PC-3 (cell line): ENCODE measurements around the gene MAGI2. TPM values are rescaled to one million over a fixed set of nuclear protein-coding genes. Genes with fewer than 3 reads are reported as not detected.

Experiments
- ATAC-seq: fragments of 200-7000 bp; cut with Tn5 transposase; 2 replicates; pipeline ENCODE4 v1.9.1; 2020; ENCODE audit warnings: mild to moderate bottlenecking, moderate library complexity
- BruUV-seq: library from RNA; stranded (reverse); fragments of 400-500 nt; replicated peaks from 2 replicates; lab custom pipeline; 2021; lab: Mats Ljungman, UMichigan
- CTCF ChIA-PET: fragments of 300-600 bp; sonication (Branson Sonifier 250); formaldehyde crosslinking; loops from one replicate; lab custom pipeline; 2022; ENCODE audit warnings: antibody characterized with exemption; lab: Charles Lee
- POLR2A ChIA-PET: fragments of 300-600 bp; sonication (Branson Sonifier 250); formaldehyde crosslinking; loops from one replicate; lab custom pipeline; 2022; ENCODE audit warnings: antibody characterized with exemption; ENCODE audit not compliant: unreplicated experiment; lab: Charles Lee
- DNase-seq: peaks from one replicate; pipeline ENCODE4 v3.0.0-alpha.2; 2015
- H2AFZ ChIP-seq: fragments of 300-600 bp; sonication (generic); 2 replicates; pipeline ENCODE4 v1.6.0; 2016; ENCODE audit warnings: antibody characterized with exemption, low read length
- H3F3A ChIP-seq: fragments of 300-600 bp; sonication (generic); one replicate; pipeline ENCODE4 v1.6.0; 2017; ENCODE audit warnings: antibody characterized with exemption, low read length, control low read depth, mild to moderate bottlenecking; ENCODE audit not compliant: unreplicated experiment
- H3K27ac ChIP-seq: fragments of 300-600 bp; sonication (generic); 2 replicates; pipeline ENCODE4 v1.5.1; 2016; ENCODE audit warnings: mild to moderate bottlenecking, low read length
- H3K27me3 ChIP-seq: fragments of 300-600 bp; sonication (generic); 2 replicates; pipeline ENCODE4 v1.6.1; 2016; ENCODE audit warnings: low read length, mixed read lengths
- H3K36me3 ChIP-seq: fragments of 300-600 bp; sonication (generic); 2 replicates; pipeline ENCODE4 v1.6.1; 2016; ENCODE audit warnings: low read depth, mixed run types, low read length, mixed read lengths
- H3K4me1 ChIP-seq: fragments of 300-600 bp; sonication (generic); 2 replicates; pipeline ENCODE4 v1.5.1; 2016; ENCODE audit warnings: low read length; ENCODE audit not compliant: insufficient read depth
- H3K4me2 ChIP-seq: fragments of 300-600 bp; sonication (generic); 2 replicates; pipeline ENCODE4 v1.6.0; 2016; ENCODE audit warnings: low read length
- H3K4me3 ChIP-seq: fragments of 300-600 bp; sonication (generic); 2 replicates; pipeline ENCODE4 v1.5.1; 2016; ENCODE audit warnings: mild to moderate bottlenecking, low read length, mixed read lengths
- H3K79me2 ChIP-seq: fragments of 300-600 bp; sonication (generic); 2 replicates; pipeline ENCODE4 v1.6.1; 2017; ENCODE audit warnings: low read length, mixed read lengths
- H3K9ac ChIP-seq: fragments of 300-600 bp; sonication (generic); 2 replicates; pipeline ENCODE4 v1.6.0; 2016; ENCODE audit warnings: mild to moderate bottlenecking, low read length
- H3K9me2 ChIP-seq: fragments of 300-600 bp; sonication (generic); replicated peaks from 2 replicates; pipeline ENCODE4 v1.6.1; 2016; ENCODE audit warnings: mixed run types, low read length, mixed read lengths
- H3K9me3 ChIP-seq: fragments of 300-600 bp; sonication (generic); 2 replicates; pipeline ENCODE4 v1.6.1; 2016; ENCODE audit warnings: low read length, mixed read lengths
- H4K20me1 ChIP-seq: fragments of 300-600 bp; sonication (generic); 2 replicates; pipeline ENCODE4 v1.6.1; 2016; ENCODE audit warnings: low read length, mixed read lengths
- EZH2 ChIP-seq: fragments of 300-600 bp; sonication (generic); IDR thresholded peaks from one replicate; pipeline ENCODE4 v1.6.1; 2017; ENCODE audit warnings: antibody characterized with exemption, mild to moderate bottlenecking, low read length; ENCODE audit not compliant: unreplicated experiment
- EZH2phosphoT487 ChIP-seq: fragments of 300-600 bp; sonication (generic); IDR thresholded peaks from 2 replicates; pipeline ENCODE4 v1.6.1; 2018; ENCODE audit warnings: mild to moderate bottlenecking, antibody characterized with exemption, low read length, borderline replicate concordance
- intact Hi-C: fragments of 100-400 bp; cut with micrococcal nuclease; formaldehyde crosslinking; loops from 2 replicates; pipeline ENCODE4 v1.9.0; 2023
- total RNA-seq: library from RNA; depleted of rRNA; stranded (reverse); fragments of >200 nt; gene quantifications from 2 replicates; pipeline ENCODE4 v1.2.3, GENCODE V29; 2014
- TF ChIP-seq, protein P1 (sequence below): fragments of 300-600 bp; sonication (generic); conservative IDR thresholded peaks from 2 replicates; pipeline ENCODE4 v1.5.1; 2017; ENCODE audit warnings: antibody characterized with exemption, low read depth, mild to moderate bottlenecking, low read length

The MAGI2 gene
- total RNA-seq, 1 experiment from 2014 or later = not detected

- no peaks in the 10 kb centered on the region for H3K27me3 ChIP-seq
- POLR2A ChIA-PET = no interaction called here
- intact Hi-C loops = no loop called here
- H4K20me1 ChIP-seq = no peaks in the 10 kb centered on the region
- no peak for TF ChIP-seq EZH2
- no peak for TF ChIP-seq EZH2phosphoT487
- TF ChIP-seq, protein P1, sequence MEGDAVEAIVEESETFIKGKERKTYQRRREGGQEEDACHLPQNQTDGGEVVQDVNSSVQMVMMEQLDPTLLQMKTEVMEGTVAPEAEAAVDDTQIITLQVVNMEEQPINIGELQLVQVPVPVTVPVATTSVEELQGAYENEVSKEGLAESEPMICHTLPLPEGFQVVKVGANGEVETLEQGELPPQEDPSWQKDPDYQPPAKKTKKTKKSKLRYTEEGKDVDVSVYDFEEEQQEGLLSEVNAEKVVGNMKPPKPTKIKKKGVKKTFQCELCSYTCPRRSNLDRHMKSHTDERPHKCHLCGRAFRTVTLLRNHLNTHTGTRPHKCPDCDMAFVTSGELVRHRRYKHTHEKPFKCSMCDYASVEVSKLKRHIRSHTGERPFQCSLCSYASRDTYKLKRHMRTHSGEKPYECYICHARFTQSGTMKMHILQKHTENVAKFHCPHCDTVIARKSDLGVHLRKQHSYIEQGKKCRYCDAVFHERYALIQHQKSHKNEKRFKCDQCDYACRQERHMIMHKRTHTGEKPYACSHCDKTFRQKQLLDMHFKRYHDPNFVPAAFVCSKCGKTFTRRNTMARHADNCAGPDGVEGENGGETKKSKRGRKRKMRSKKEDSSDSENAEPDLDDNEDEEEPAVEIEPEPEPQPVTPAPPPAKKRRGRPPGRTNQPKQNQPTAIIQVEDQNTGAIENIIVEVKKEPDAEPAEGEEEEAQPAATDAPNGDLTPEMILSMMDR = no peak
- no peaks in the 10 kb centered on the region for H3K79me2 ChIP-seq
- H3K4me3 ChIP-seq = no peak overlapping the region
- H3K27ac ChIP-seq = no peak overlapping the region
- no peaks in the 10 kb centered on the region for H3K9me2 ChIP-seq
- CTCF ChIA-PET = no interaction called here
- BruUV-seq = no TSS peak
- H3K4me1 ChIP-seq = no peaks in the 10 kb centered on the region; the same call in 1 of the 2 replicates
- H2AFZ ChIP-seq = no peak overlapping the region
- H3F3A ChIP-seq = no peaks in the 10 kb centered on the region
- H3K36me3 ChIP-seq = no peaks in the 10 kb centered on the region
- H3K4me2 ChIP-seq = no peak overlapping the region
- H3K9me3 ChIP-seq = no peaks in the 10 kb centered on the region
- ATAC-seq = no peak
- DNase-seq = no peak
- no peak overlapping the region for H3K9ac ChIP-seq
Measured at GRCh38 chr7:79216236-79216635, 237.2 kb downstream of the MAGI2 start.

GRCh38 chr7:79212334-79212733 is 241.1 kb downstream of the MAGI2 start:
- POLR2A ChIA-PET = no interaction called here
- H3K79me2 ChIP-seq = no peaks in the 10 kb centered on the region
- H3K4me2 ChIP-seq = no peak overlapping the region
- ATAC-seq (no peak), DNase-seq (no peak)
- no peaks in the 10 kb centered on the region for H3K9me3 ChIP-seq
- H2AFZ ChIP-seq = no peak overlapping the region
- no peaks in the 10 kb centered on the region for H3K9me2 ChIP-seq
- H3F3A ChIP-seq = no peaks in the 10 kb centered on the region
- CTCF ChIA-PET = no interaction called here
- H3K36me3 ChIP-seq = no peaks in the 10 kb centered on the region
- H3K9ac ChIP-seq = no peak overlapping the region
- TF ChIP-seq, protein P1 = no peak
- no peak for TF ChIP-seq EZH2
- no peak for TF ChIP-seq EZH2phosphoT487
- intact Hi-C loops = no loop called here
- no peak overlapping the region for H3K27ac ChIP-seq
- H3K27me3 ChIP-seq = no peaks in the 10 kb centered on the region
- H3K4me3 ChIP-seq = no peak overlapping the region
- no peaks in the 10 kb centered on the region; the same call in 1 of the 2 replicates for H3K4me1 ChIP-seq
- H4K20me1 ChIP-seq = no peaks in the 10 kb centered on the region
- BruUV-seq = no TSS peak

DNA sequence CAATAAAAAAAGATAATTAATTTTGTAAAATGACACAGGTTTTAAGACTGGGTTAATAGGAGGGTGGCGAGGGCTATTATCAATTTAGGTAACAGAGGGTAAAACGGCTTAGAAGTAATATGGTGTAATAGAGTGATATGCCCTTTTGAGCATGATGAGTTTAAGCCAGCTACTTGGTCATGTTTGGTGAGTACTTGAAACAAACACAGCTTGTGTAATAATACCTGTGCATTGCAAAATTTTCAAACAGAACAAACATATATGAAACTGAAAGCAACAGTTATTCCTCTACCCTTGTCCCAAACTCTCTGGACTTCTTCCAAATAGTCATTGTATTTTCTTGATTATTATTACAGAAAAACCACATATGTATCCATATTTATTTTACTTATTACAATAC is 241.7 kb downstream of the MAGI2 start:
- H3K79me2 ChIP-seq = no peaks in the 10 kb centered on the region
- no TSS peak for BruUV-seq
- no peaks in the 10 kb centered on the region for H3K4me1 ChIP-seq
- ChIA-PET CTCF (no interaction called here), POLR2A (no interaction called here)
- no peak overlapping the region for H3K9ac ChIP-seq
- no peaks in the 10 kb centered on the region for H3K9me2 ChIP-seq
- no peaks in the 10 kb centered on the region for H3F3A ChIP-seq
- no peaks in the 10 kb centered on the region for H3K36me3 ChIP-seq
- H2AFZ ChIP-seq = no peak overlapping the region
- no peaks in the 10 kb centered on the region for H3K9me3 ChIP-seq
- H3K27me3 ChIP-seq = no peaks in the 10 kb centered on the region
- DNase-seq = no peak
- H3K4me2 ChIP-seq = no peak overlapping the region
- H3K27ac ChIP-seq = no peak overlapping the region
- no peak overlapping the region for H3K4me3 ChIP-seq
- TF ChIP-seq EZH2 (no peak), EZH2phosphoT487 (no peak)
- TF ChIP-seq, protein P1 = no peak
- H4K20me1 ChIP-seq = no peaks in the 10 kb centered on the region
- ATAC-seq = no peak
- intact Hi-C loops = no loop called here
